Germinal center (tissue), 1 donor: ENCODE data around the gene ERCC3.
"Not testable (repeated sequence)": the region's sequence is repeated elsewhere in the genome, so short reads cannot be mapped to it uniquely, and the experiment has no call there.

Experiments
- DNase-seq: peaks from one replicate; pipeline ENCODE4 v3.0.0; 2012; ENCODE audit warnings: mixed read lengths, low spot score

The ERCC3 gene

DNA sequence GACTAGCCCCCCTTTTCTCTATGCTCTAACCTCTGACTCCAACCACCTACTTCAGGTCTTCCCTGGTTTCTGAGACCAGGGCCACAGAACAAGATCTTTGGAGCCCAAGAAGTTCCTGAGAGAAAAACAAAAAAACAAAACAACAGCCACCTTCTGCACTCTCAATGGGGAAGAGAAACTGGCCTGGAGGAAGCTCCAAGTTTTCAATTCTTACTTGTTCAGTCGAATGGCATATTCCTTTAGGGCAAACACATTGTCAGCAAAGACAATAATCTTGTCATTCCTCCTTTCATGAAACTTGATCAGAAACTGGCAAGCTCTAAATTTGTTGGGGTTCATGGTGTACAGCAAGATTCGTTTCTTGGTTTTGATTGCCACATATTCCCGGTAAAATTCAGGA lies 15.0 kb downstream of the ERCC3 start:
- DNase-seq, result no peak

DNA sequence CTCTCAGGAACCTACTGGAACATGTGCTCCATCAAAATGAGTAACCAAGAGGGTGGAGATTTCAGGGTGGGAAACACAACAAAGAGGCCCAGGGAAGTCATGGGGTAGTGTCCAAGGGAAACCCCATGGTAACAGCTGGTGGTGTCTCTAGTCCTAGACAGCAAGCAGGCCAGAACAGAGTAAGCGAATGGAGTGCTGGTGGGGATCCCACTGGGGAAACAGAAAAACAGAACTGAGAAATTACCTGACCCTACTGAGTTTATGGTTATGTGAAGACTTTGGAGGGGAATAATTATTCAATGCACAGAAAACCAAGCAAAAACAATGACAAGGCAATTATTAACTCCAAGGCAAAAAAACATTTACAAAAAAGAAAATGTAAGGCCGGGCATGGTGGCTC lies 16.9 kb downstream of the ERCC3 start:
- DNase-seq, result no peak

GRCh38 chr2:127275789-127276188 lies 18.2 kb downstream of the ERCC3 start:
- DNase-seq, result no peak

GRCh38 chr2:127275356-127275755 lies 18.6 kb downstream of the ERCC3 start:
- DNase-seq, result no peak

DNA sequence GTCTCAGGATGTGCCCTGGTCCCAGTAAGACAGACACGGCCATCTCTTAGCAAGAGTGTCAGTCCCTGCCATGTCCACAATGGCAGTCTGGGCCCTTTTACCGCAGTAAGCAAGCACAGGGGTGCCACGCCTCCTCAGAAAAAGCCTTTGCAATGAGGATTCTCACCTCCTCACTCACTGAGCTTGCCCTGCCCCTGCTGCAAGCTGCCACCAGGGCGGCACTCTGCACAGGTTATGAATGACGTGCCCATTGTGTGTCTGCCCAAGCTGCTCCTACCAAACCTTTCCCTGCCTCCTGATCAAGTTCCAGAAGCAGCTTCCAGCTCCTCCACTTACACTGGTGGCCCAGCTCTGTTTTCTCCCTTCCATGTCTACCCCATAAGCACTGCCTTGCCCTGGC lies 23.3 kb downstream of the ERCC3 start:
- no peak for DNase-seq

DNA sequence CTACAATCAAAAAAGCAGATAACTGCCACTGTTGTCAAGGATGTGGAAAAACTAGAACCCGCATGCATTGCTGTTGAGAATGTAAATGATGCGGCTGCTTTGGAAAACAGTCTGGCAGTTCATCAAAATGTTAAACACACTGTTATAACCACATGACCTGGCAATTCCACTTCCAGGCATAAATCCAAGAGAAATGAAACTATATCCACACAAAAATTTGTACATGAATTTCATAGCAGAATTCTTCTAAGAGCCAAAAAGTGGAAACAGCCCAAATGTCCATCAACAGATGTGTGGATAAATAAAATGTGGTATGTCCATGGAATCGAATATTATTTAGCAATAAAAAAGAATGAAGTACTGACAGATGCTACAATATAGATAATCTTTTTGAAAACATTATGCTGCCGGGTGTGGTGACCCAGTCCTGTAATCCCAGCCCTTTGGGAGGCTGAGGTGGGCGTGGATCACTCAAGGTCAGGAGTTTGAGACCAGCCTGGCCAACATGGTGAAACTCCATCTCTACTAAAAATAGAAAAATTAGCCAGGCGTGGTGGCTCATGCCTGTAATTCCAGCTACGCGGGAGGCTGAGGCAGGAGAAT lies 32.0 kb downstream of the ERCC3 start:
- DNase-seq, result no peak

GRCh38 chr2:127259355-127259754 lies 34.6 kb downstream of the ERCC3 start:
- DNase-seq, result no peak

DNA sequence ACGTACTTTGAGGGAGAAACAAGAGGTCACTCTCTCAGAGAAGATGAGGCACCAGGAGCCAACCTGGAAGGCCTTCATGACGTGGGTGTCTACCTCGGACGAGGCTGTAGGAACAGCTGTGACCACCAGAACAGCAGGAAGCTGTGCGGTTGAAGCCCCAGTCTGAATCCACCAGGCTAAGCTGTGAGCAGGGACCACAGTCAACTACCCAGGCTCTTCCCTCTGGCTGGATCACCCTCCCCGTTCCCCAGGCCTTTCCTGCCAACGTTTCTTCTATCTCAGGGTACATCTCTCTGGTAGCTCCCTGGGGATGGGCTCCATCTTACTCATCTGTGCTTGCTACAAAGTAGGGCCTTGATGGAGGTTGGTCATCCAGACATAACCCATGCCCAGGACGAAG lies 37.1 kb downstream of the ERCC3 start:
- no peak for DNase-seq

GRCh38 chr2:127256381-127256780 lies 37.6 kb downstream of the ERCC3 start:
- no peak for DNase-seq

DNA sequence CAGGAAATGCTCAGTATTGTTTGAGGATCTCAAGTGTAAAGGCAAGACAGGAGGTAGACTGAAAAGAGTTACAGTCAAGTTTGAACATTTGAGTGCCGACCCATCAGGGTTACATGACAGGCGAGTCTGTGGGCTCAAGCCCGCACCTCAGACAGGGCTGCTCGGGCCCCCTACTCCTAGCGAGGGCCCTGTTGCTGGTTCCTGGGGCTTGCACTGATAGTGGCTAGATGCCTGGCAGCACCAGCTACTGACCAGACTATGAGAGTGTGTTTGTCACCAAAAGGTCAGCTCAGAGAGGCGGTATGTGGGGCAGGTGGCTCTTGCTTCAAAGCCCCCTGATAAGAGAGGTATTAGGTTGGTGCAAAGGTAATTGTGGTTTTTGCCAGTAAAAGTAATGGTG lies 38.2 kb downstream of the ERCC3 start:
- DNase-seq, result no peak

- no peak for DNase-seq
Measured at GRCh38 chr2:127255146-127255545, 38.8 kb downstream of the ERCC3 start.

GRCh38 chr2:127254386-127254981 lies 39.5 kb downstream of the ERCC3 start:
- no peak for DNase-seq

DNA sequence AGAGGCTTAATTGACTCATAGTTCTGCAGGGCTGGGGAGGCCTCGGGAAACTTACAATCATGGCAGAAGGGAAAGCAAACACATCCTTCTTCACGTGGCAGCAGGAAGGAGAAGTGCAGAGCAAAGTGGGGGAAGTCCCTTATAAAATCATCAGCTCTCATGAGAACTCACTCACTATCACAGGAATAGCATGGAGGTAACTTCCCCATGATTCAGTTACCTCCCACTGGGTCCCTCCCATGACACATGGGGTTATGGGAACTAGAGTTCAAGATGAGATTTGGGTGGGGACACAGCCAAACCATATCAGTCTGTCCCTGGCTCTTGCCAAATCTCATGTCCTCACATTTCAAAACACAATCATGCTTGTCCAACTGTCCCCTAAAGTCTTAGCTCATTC lies 52.8 kb downstream of the ERCC3 start:
- not testable (repeated sequence) for DNase-seq

DNA sequence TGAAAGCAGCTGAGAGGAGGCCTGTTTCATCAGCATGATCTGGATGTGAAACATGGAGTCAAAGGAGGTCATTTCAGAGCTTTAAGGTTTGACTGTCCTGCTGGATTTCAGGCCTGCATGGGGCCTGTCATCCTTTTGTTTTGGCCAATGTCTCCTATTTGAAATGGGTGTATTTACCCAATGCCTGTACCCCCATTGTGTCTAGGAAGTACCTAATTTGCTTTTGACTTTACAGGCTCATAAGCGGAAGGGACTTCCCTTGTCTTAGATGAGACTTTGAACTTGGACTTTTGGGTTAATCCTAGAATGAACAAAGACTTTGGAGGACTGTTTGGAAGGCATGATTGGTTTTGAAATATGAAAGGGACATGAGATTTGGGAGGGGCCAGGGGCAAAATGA lies 54.5 kb downstream of the ERCC3 start:
- DNase-seq, result no peak

DNA sequence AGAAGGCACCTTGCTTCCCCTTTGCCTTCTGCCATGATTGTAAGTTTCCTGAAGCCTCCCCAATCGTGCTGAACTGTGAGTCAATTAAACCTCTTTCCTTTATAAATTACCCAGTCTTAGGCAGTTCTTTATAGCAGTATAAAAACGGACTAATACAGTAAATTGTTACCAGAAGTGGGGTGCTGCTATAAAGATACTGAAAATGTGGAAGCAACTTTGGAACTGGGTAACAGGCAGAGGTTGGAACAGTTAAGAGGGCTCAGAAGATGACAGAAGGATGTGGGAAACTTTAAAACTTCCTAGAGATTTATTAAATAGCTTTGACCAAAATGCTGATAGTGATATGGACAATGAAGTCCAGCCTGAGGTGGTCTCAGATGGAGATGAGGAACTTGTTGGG lies 56.2 kb downstream of the ERCC3 start:
- DNase-seq, result not testable (repeated sequence)

DNA sequence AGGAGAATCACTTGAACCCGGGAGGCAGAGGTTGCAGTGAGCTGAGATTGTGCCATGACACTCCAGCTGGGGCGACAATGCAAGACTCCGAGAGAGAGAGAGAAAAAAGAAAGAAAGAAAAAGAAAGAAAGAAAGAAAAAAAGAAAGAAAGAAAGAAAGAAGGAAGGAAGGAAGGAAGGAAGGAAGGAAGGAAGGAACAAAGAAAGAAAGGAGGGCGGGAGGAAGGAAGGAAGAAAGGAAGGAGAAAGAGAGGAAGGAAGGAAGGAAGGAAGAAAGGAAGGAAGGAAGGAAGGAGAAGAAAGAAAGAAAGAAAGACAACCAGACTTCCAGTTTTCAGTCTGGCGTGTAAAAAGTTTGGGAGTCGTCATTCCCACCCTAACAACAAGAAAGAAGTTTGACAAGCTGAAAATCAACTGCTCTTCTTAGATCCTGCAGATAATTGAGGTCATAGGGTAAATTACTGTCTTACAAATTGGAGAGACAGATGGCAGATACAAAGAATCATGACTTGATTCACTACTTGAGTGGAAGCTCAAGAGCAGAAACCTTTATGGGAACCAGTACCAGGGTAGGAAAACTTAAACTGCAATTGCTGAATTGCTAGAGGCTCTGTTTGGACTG lies 58.8 kb downstream of the ERCC3 start:
- no peak for DNase-seq

DNA sequence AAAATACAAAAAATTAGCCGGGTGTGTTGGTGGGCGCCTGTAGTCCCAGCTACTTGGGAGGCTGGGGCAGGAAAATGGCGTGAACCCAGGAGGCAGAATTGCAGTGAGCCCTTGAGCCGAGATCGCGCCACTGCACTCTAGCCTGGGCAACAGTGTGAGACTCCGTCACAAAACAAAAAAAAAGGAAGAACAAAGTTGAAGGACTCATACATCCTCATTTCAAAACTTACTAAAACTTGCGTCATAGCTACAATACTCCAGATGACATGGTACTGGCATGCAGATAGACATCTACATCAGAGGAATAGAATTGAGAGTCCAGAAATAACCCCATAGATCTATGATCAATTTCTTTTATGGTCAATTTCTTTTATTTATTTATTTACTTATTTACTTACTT lies 60.2 kb downstream of the ERCC3 start:
- DNase-seq, result no peak

GRCh38 chr2:127231130-127231865 lies 62.6 kb downstream of the ERCC3 start:
- no peak for DNase-seq

- no peak for DNase-seq
Measured at GRCh38 chr2:127229555-127229954, 64.4 kb downstream of the ERCC3 start.

DNA sequence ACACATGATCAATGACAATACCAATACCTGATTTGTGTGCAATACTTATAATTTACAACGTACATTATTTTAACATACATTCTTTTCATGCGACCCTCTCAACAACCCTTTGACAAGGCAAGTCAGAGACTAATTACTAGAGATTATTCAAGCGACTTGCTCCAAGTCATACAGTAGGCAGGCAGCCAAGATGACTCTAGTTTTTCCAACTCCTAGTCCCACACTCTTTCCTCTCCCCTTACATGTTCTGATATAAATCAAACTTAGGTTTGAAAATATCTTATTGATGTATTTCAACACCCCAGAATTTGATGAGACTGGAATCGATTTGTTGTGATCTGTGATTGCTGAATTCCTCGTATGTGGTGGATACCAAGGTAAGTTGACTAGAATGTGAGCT lies 65.8 kb downstream of the ERCC3 start:
- no peak for DNase-seq

DNA sequence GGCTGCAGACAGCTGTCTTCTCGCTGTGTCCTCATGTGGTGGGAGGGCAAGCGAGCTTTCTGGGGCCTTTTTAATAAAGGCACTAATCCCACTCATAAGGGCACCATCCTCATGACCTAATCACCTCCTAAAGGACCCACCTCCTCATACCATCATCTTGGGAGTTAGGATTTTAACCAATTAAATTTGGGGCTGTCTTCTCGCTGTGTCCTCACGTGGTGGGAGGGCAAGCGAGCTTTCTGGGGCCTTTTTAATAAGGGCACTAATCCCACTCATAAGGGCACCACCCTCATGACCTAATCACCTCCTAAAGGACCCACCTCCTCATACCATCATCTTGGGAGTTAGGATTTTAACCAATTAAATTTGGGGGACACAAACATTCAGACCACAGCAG lies 66.7 kb downstream of the ERCC3 start:
- not testable (repeated sequence) for DNase-seq

- DNase-seq, result no peak
Measured at GRCh38 chr2:127226520-127227263, 67.3 kb downstream of the ERCC3 start.

GRCh38 chr2:127226132-127226519 lies 67.8 kb downstream of the ERCC3 start:
- no peak for DNase-seq
